SW480 (cell line): ENCODE data around the gene SENP1.

Experiments
- DNase-seq: peaks from one replicate; pipeline ENCODE4 v3.0.0-alpha.2; 2016; ENCODE audit warnings: low spot score

SENP1 gene

DNA sequence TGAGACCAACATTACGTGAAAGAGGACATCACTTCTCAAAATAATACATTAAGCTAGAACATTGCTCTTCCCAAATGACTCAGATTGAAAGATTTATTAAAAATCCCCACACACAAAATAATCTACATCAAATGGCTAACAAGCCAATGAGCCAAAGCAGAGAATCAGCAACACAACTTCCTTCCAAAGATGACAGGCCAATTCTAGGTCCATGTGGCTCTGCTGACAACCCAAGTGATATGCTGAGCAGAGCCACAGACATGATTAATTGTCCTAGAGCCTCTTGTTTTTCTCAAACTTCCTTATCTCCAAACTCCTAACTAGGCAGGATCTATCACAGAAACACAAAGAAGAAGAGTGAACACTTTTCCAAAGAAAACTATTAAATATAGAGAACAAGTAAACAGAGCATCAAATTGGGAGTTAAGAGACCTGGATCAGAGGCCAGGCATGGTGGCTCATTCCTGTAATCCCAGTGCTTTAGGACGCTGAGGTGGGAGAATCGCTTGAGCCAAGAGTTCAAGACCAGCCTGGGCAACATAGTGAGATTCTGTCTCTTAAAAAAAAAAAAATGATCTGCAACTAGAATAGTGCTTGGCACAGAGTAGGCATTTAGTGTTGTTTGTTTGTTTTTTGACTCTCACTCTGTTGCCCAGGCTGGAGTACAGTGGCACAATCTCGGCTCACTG, 38.5 kb downstream of the SENP1 start:
- no peak for DNase-seq

DNA sequence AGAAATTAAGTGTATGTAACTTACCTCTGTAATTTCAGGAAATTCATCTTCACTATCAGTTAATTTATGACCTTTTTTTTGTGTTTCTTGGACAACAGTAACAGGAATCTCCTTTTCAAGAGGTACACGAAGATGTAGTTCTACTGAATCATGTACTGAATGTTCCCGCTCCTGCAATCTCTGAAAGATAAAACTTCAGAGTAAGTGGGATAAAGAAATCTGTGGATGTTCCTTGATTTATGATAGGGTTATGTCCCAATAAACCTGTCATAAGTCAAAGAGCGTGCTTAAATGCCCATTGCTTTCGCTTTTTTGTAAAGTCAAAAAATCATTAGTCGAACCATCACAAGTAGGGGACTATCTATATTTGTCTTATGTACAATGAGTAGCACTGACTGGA, 40.8 kb downstream of the SENP1 start:
- DNase-seq, result no peak

DNA sequence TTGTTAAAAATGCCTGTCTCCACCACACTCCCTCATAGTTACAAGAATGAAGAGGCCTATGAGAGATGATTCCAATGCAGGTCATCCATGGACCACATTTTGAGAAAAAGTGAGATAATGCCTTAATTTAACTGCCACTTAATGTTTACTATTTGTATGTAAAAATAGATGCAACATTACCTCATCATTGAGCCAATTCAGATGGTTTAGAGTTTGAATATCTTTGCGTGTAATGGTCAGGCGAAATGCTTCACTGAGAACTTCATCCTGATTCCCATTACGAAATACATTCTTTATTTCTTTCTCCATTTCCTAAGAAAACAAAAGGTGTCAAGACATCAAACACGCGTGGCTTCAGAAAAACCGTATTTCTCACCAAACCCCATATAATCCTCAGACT, 42.3 kb downstream of the SENP1 start:
- no peak for DNase-seq

DNA sequence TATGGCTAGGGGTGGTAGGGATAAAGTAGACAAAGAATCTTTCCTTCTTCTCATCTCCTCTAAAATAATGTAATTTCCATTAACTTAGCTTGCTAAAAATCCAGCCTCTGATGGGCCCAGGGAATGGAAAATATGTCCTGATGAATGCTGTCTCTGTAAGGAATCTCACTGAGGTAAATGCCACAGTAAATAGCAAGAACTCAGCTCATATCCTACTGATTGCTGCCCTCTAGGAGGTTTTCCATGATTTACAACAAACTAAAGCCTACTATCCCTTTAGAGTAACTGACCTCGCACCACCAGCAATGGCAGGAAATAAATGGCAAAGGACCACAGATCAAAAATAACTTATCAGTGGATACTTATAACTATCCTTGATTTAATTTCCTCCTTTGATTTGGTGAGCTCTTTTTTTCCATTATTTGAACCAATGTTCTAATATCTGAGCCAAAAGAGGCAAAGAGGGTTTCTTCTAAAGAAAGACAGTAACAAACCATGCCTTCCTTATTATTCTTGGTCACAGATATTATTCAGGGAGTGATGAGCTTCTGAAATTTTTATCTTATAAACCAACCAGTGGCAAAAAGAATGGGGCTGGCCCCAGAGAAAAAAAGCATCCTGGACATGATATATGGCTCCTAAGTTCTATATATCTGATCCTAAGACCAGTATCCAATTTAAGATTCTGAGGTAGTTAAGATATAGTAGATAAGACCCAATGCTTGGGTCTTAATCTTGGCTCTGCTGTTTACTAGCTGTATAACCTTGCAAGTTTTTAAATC, 43.8 kb downstream of the SENP1 start:
- no peak for DNase-seq

DNA sequence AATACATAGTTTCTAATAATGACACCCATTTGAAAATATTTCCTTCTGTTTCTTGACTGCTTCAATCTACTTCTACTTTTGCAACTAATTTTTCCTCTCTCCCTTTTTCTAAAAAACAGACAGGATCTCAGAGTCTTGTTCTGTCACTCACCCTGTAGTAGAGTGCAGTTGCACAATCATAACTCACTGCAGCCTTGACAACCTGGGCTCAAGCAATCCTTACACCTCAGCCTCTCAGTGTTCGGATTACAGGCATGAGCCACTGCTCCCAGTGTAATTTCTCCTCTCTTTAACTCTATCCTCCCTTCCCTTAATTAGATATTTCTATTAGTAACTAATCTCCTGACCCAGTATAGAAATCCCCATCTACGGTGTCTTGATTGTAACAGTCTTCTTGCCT, 45.4 kb downstream of the SENP1 start:
- DNase-seq, result no peak

DNA sequence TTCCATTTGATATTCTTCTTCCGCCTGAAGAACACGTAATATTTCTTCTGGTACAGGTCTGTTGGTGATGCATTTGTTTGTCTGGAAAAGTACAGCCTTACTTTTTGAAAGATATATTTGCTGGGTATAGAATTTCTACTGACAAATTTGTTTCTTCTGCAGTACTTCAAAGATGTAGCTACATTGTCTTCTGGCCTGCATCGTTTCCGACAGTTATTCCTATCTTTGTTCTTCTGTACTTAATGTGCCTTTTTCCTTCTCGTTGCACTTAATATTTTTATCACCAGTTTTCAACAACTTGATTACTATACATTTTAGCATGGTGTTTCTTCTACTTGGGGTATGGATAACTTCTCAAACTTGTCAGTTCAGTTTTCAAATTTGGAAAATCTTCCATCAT, 47.1 kb downstream of the SENP1 start:
- DNase-seq, result no peak

DNA sequence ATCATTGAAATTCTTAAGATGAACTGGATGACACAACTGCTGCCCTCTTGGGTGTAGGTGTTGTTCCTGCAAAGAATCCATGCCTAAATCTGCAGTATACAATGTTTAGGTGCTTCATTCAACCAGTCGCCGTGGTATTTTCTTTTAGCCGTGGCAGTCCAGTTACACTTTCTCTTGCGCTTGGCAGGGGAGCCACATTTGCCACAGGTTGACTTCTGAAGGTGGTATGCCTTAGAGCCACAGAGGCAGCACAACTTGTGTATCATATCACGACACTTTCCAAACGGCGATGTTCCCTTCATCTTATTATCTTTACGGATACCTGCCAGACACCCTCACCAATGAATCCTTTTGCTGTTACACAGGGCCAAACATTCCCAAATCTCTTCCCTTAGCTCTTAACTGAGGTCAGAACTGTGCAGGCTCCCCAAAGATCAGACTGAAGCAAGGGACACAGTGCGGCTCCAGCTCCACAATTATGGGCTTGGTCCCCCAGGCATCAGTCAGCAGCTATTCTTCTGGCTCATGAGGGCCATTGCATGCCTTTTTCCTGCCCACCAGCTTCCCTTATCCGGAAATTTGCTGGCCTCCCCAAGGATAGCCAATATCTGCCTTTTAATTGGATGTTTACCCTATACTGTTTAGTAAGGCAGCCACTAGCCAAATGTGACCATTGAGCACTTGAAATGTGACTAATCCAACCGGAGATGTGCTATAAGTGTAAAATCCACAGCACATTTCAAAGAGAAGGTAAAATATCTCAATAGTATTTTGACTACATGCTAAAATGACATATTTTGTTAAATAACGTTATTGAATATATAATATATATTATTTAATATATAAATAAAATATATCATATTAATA, 50.7 kb downstream of the SENP1 start:
- DNase-seq, result no peak

DNA sequence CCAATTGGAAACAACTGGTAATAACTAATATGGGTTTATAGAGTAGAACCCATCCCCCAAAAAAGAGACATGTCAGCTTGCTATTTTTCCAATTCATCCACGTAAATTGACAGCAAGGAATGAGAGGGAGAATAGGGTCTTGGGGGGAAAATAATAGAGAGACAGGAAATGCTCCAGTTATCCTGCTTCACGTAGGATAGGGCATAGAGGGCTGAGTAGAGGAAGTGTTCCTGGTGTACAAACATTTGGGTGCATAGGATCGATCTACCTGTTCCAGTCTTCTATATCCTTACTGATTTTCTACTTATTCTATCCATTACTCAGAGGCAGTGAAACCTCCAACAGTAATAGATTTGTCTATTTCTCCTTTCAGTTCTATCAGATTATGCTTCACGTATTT, 52.0 kb downstream of the SENP1 start:
- DNase-seq, result no peak

DNA sequence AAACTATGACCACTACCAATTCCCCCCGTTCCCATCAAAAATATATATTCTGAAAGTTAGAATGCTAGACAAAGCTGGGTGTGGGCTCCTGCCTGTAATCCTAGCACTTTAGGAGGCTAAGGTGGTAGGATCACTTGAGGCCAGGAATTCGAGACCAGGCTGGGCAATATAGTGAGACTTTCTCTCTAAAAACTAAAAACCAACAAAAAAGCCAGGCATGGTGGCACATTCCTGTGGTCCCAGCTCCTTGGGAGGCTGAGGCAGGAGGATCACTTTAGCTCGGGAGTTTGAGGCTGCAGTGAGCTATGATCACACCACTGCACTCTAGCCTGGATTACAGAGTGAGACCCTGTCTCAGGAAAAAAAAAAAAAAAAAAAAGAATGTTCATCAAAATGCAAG, 52.8 kb downstream of the SENP1 start:
- no peak for DNase-seq

DNA sequence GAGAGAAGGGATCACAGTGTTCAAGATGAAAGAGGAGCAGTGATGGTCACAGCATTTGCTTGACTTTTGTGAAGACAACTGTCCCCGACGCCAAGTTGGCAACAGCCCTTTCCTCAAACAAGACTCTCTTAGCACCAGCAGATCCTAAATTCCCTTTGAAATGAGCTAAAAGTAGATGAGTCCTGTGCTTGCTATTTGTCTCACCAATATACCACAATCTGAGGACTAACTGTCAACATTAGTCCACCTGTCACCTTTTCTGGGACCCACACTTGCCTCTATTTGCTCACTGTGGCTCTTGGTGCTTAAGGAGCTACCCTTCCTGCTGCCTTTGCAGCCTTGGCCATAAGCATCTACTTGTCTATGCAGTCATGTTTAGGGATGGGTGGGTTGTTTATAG, 54.2 kb downstream of the SENP1 start:
- no peak for DNase-seq

DNA sequence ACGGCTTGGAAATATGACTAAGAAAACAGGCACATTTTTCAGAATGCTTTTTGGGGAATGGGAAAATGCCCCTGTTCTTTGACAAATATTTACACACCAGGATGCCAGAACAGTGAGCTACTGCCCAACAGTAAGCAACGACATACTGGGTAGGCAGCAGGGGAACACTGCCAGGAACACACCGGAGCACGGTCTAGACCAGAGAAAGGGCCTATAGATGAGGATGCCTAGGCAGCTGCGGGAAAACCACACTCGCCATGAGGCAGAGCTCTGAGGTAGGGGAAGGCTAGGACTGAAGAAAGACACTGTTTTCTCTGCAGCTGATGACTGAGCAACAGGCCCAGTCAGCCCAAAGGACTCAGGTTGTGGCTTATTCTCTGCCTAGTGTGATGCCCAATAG, 55.7 kb downstream of the SENP1 start:
- DNase-seq, result no peak

DNA sequence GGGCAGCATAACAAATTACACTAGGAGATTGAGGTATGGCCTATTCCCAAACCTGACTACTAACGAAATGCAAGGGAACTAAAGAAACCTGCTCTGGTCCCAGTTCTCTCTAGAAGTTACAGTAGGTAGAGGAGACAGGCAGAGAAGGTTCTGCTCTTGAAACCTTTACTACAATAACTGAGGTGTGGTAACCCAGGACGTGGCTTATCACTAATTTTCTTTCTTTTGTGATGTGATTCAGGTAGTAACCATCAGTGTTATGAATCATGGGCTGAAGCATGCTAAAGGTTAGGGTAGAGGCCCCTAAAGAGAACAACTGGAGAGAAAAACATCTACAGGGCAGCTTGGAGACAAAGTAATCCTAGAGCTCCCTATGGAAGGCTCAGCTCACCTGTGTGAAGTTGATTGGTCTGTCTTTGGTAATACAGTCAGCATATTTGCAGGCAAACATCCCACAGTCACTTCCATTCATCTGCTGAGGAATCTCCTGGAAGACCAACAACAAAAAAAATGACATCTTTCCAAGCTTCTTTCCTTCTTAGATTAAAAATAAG, 59.8 kb downstream of the SENP1 start:
- no peak for DNase-seq

DNA sequence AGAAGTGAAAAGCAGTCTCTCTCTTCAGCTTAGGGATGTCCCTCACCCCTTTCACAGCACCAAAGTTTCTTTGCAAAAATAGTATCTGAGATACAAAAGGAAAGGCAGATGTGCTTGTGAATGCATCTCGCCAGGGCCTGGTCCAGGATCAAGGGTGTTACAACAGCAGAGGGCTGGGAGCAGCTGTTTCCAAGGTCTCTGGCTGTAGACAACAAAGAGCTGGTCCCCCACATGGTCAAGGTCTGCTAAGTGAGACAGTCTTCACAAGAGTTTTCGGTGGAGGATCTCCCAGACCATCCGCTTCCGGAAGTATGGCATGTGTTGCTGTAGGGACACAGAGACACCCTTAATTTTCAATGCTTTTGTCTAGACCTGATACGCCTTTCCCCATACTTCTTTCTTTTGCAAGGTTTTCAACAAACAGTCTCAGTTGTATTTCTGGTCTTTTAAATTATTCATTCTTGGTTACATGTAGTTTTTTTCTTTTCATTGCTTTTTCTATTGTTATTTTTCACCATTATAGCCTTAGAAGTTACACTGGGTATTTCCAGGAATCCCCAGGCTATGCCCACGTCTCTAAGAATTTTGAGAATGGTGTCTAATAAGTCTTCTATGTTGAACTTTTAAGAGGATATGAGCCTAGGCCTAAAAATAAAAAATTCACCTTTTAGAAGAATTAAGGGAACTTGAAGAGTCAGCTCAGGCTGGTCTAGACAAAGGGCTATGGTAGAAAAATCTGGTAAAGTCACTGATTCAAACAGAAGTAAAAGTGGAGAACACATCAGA, 60.6 kb downstream of the SENP1 start:
- no peak for DNase-seq

DNA sequence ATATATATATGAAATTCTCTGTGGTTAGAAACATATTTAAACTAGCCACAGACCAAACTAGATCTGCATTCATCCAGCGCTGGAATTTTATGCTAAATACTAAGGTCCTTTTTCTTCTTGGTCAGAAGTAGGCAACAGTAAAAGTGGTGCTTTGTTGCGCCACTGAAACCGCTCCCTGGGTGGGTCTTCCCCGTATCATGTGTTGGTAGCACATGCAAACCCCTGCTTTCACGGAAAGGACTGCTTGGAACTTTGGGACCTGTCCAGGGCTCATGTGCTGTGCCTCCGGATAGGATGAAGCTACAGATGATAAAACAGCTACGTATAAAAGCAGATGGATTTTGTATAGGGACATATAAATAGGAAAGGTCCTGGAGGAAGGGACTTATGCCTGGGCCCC, 61.5 kb downstream of the SENP1 start:
- DNase-seq, result no peak

DNA sequence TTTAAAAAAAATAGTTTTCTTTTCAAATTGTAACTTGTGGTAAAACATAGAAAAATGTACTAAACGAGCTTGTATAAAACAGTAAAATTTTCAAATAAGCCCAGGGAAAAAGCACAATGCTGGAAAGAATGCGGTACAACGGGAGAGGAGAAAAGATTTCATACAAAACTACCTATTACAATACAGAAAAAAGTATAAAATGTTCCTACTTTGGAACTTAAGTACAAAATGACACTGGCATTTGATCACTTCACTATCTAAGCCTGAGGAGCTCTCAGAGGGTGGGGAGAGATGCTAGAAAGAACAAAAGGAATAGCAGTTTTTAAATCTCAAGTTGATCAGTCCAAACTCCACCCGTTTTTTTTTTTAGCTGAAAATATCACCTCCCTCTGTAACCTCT, 62.1 kb downstream of the SENP1 start:
- no peak for DNase-seq

DNA sequence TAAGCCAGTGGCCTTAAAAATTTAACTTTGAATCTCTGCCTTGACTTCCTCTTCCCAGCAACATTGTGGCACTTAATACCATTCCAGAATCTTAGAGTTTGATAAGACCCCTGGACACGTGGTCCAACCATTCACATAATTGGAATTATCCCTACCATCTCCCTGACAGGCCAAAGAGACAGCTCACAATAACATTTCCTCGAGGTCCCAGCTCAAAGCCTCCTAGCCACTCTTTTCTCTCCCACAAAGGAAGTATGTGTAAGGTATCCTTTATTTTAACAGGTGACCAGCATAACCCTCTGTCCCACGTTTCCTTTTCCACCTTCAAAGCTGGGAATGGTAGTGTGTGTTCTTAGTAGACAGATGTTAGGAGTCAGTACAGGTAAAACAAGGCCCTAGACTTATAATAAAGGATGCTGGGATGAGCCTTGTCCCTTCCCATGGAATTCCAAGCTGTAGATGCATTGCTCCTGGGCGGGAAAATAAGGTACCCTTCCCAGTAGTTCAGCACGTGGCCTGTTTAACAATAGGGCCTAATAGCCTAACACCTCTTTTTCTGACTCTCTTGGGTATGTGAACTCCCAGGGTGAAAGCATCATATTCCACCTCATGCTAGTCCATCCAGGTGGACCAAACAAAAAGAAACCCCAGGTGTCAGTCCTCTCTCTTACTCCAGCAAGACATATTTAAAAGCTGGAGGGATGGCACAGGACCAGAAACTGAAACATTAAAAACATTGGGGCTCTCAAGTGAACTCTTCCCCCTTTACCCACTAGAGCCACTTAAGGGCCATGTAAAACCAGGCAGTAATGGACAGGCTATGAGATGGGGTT, 64.1 kb downstream of the SENP1 start:
- DNase-seq, result no peak

DNA sequence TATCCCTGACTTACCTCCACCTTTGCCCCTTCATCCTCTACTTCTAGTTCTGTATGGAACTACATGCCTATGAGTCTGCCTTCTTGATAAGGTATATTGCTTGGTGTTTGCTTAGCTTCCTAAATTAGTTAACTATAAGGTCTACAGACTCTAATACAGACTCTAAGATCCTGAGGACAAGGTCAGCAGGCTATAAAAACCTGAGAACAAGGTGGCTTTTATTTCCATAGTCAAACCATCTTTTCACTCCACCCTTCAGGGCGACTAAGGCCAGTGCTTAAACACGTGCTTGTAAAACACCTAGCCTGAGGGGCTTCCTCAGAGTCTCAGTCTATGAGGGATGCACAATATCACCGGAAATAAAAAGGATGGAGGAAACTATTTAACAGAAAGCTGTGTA, 65.5 kb downstream of the SENP1 start:
- DNase-seq, result no peak

DNA sequence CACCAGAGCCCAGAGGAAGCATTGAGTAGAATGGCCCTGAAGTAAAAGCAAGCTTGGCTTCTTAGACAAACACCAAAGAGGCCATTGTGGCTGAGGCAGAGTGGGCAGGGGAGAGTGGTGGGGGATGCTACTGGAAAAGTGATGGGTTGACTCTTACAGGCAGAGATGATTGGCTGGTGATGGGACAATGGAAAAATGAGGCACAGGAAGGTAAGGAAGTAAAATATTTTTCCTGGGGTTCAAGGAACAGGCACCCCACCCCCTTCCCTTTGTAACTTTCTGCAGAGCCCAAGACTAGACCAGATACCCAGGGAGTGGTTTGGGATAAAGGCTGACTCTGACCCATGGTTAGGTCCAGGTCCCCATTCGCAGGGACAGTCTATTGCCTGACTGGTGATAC, 66.7 kb downstream of the SENP1 start:
- DNase-seq, result no peak

DNA sequence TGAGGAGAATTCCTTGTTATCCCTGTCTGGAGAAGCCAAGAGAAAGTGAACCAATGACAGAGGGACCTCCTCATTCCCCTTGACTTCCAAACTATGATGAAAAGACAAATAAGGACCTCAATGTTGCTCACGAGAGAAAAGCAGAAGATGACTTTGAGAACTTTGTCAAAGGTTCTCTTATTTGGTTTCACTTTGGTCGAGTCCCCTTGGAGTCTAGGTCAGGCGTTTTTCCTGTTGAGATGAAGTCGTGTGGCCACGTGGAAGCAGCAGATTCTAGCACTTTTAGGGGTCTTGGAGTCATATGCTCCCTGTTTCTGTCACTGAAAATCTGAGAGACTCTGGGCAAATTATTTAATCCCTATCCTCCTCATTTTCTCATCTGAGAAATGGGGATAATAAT, 67.8 kb downstream of the SENP1 start:
- no peak for DNase-seq

DNA sequence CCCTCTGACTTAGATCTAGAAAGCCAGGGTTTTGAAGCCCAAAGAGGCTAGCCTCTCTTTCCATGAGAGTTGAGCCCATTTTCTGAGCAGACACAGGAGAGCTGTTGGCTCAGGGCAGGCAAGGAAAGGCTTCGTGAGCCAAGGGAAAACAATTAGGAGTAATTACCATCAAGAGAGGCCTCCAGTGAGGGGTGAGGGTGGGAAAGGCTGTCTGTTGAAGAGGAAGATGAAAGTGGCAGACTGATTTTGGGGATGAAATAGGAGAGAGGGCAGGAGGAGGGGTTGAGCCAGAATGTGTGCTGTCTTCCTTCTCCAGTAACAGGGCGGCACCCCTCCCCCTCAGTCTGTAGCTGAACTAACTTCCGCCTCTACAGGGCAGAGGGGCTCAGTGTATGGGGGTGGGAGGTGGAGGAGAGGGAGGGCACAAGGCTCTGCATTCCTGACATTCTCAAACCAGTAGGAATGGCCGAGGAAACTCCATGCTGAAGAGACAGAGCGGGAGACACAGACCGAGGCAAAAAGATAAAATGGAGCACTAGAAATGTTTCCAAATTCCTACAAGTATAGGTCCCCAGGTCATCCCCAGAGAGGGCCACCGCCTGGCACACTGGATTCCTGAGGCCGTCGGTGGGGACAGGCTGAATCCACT, 68.5 kb downstream of the SENP1 start:
- no peak for DNase-seq
